ENCODE results near the gene CAND1.

Gene CAND1

DNA sequence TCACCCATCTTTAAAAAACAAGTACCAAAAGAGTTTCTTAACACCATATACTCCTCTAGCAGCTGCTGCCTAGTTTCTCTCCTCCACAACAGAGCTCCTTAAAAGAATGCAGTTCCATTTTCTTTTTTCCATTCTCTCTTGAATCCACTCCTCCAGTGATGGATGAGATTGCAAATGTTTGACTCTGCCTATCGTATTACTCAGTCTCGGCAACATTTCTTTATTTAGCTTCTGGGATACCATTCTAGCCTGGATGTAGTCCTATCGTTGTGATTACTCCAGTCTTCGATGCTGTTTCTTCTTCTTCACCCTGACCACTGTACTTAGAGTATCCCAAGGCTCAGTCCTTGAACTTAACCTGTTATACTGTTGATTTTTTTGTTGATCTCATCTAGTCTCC lies 30.8 kb downstream of the CAND1 start:
- H3K36me3 Mint-ChIP-seq = peaks cover 41% of the 10 kb centered on the region
- ATAC-seq (ENCODE audit: low read depth) (no peak), DNase-seq (ENCODE audit: low spot score in 2 of 2) (no peak)
- H3K9me3 Mint-ChIP-seq = no peaks in the 10 kb centered on the region
- no peak overlapping the region for H3K4me3 Mint-ChIP-seq
- peaks cover 8% of the 10 kb centered on the region for H3K4me1 Mint-ChIP-seq
- no peaks in the 10 kb centered on the region for H3K27me3 Mint-ChIP-seq
- H3K27ac Mint-ChIP-seq = peak overlapping the region; percentile 64

DNA sequence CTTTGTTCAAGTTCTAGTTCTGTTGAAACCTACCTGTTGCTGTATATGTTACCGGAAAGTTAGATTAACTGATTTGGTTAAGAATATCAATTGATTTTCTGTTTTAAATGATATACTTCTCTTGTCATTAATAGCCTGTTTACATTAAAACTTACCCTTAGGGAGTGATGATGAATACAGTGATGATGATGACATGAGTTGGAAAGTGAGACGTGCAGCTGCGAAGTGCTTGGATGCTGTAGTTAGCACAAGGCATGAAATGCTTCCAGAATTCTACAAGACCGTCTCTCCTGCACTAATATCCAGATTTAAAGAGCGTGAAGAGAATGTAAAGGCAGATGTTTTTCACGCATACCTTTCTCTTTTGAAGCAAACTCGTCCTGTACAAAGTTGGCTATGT lies 33.0 kb downstream of the CAND1 start:
- DNase-seq (ENCODE audit: low spot score in 2 of 2) (no peak), ATAC-seq (ENCODE audit: low read depth) (no peak)
- no peak overlapping the region for H3K27ac Mint-ChIP-seq
- peaks cover 6% of the 10 kb centered on the region for H3K4me1 Mint-ChIP-seq
- no peak overlapping the region for H3K4me3 Mint-ChIP-seq
- H3K9me3 Mint-ChIP-seq = no peaks in the 10 kb centered on the region
- peaks cover 35% of the 10 kb centered on the region for H3K36me3 Mint-ChIP-seq
- H3K27me3 Mint-ChIP-seq = no peaks in the 10 kb centered on the region

DNA sequence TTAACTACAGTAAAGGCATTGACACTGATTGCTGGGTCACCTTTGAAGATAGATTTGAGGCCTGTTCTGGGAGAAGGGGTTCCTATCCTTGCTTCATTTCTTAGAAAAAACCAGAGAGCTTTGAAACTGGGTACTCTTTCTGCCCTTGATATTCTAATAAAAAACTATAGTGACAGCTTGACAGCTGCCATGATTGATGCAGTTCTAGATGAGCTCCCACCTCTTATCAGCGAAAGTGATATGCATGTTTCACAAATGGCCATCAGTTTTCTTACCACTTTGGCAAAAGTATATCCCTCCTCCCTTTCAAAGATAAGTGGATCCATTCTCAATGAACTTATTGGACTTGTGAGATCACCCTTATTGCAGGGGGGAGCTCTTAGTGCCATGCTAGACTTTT lies 36.4 kb downstream of the CAND1 start:
- Mint-ChIP-seq H3K27ac (no peak overlapping the region), H3K27me3 (no peaks in the 10 kb centered on the region)

DNA sequence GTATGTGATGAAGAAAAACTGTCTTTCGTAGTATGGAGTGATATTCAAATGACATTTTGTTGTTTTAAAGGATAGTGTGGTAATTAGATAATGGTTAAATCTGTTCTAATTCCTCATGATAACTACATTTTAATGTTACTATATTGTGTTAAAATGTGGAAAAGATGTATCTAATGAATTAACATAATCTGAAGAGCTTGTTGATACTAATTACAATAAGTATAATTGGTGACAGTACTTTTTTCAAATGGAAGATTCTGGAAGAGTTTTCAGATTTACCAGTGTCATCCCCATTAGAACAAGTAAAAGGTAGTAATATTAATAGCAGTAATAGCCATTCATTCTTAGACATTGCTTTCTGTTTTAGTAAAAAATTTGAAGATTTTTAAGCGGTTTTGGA lies 37.6 kb downstream of the CAND1 start:
- no peak for ATAC-seq (ENCODE audit: low read depth)
- Mint-ChIP-seq H3K27ac (no peak overlapping the region), H3K4me1 (no peaks in the 10 kb centered on the region), H3K27me3 (no peaks in the 10 kb centered on the region), H3K9me3 (no peaks in the 10 kb centered on the region), H3K4me3 (no peak overlapping the region), H3K36me3 (peaks cover 37% of the 10 kb centered on the region)
- no peak for DNase-seq (ENCODE audit: low spot score in 2 of 2)

More for the DNA sequence above, 36.4 kb downstream of the CAND1 start:
- H3K36me3 Mint-ChIP-seq = peaks cover 38% of the 10 kb centered on the region
- H3K9me3 Mint-ChIP-seq = no peaks in the 10 kb centered on the region
- no peaks in the 10 kb centered on the region for H3K4me1 Mint-ChIP-seq
- no peak for ATAC-seq (ENCODE audit: low read depth)
- DNase-seq (ENCODE audit: low spot score in 2 of 2) = no peak
- H3K4me3 Mint-ChIP-seq = no peak overlapping the region

DNA sequence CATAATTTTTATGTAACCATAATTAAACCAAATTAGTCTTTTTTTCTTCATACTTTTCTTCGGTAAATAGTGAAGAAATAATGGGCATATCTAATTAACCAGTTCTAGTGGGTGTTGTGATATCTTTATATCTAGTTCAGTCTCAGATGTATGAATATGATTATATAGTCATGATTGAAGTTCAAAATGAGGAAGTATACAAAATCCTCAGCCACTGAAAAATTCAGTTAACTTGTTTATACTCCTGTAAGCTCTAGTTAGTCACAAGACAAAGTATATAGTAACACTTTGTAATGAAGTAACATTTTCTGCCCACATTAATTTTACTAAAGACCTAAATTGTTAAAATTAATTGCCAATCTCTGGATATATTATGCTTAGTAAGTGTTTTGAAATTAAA lies 46.5 kb downstream of the CAND1 start:
- Mint-ChIP-seq H3K4me3 (no peak overlapping the region), H3K9me3 (no peaks in the 10 kb centered on the region), H3K36me3 (peaks cover 15% of the 10 kb centered on the region), H3K27me3 (no peaks in the 10 kb centered on the region), H3K27ac (no peak overlapping the region), H3K4me1 (peaks cover 10% of the 10 kb centered on the region)
- DNase-seq (ENCODE audit: low spot score in 2 of 2) (no peak), ATAC-seq (ENCODE audit: low read depth) (no peak)

DNA sequence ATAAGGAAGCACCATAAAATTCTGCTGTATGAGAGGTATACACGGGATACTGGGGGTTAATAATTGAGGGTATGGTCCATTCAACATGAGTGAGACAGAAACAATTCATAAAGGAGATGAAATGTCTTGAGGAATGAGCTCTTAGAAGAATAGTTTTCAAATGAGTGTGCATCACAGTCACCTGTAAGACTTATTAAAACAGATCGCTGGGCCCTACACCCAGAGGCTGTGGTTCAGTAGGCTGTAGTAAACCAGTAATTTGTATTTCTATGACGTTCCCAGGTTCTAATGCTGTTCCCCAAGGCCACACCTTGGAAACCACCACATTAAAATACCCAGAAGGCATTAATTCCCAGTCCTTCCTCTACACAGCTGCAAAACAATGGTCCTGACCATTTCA lies 49.6 kb downstream of the CAND1 start:
- no peak for DNase-seq (ENCODE audit: low spot score in 2 of 2)
- ATAC-seq (ENCODE audit: low read depth) = no peak
- peaks cover 14% of the 10 kb centered on the region for H3K36me3 Mint-ChIP-seq
- peaks cover 16% of the 10 kb centered on the region for H3K4me1 Mint-ChIP-seq
- peaks cover 2% of the 10 kb centered on the region for H3K9me3 Mint-ChIP-seq
- H3K27me3 Mint-ChIP-seq = no peaks in the 10 kb centered on the region
- H3K4me3 Mint-ChIP-seq = no peak overlapping the region
- H3K27ac Mint-ChIP-seq = peak overlapping the region; percentile 32

DNA sequence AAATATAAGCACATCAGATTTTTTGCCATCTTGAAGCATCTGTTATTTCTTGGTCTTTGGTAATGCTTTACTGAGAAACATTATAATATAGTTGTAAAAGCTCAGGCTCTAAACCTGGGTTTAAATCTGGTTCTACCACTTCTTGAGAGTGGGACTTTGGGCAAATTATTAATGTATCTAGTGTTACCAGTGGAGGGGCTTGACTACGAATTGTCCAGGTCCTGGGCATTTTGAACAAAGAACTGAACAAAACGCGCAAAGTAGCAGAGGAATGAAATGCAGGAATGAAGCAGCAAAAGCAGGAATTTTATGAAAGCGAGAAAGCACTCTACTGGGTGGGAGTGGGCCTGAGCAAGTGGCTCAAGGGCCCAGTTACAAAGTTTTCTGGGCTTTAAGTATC lies 50.8 kb downstream of the CAND1 start:
- H3K4me3 Mint-ChIP-seq = no peak overlapping the region
- peaks cover 2% of the 10 kb centered on the region for H3K9me3 Mint-ChIP-seq
- peaks cover 14% of the 10 kb centered on the region for H3K36me3 Mint-ChIP-seq
- H3K4me1 Mint-ChIP-seq = peaks cover 16% of the 10 kb centered on the region
- DNase-seq (ENCODE audit: low spot score in 2 of 2) (no peak), ATAC-seq (ENCODE audit: low read depth) (no peak)
- no peaks in the 10 kb centered on the region for H3K27me3 Mint-ChIP-seq
- peak overlapping the region; percentile 84 for H3K27ac Mint-ChIP-seq

DNA sequence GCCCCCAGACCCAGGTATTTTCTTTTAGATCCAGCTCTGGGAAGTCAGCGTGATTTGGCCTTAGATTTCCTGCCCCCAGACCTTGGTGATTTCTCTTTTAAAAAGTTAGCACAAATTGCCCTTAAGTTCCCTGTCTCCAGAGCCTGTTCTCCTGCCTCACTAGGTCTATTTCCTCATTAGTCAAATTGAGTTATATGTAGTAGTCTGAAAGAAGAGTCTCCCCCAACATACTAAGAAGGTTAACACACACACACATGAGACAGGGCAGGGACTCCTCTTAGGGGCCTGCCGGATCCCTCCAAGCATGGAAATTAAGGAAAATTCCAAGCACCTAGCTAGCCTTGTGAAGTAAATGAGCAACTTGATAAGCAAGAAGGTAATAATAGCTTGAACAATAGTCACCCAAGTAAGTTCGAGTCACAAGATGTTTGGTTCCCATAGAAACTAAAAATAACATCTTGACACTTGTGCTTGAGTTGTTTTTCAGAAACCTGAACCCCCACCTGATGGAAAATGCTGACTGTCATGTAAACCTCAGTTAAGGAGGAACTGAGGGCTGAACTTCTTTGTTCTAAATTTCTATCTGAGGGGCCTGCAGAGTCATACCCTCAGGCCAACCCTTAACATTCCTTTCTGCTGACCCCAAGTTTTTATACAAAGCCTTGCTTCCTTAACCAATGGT lies 51.6 kb downstream of the CAND1 start:
- Mint-ChIP-seq H3K36me3 (peaks cover 14% of the 10 kb centered on the region), H3K4me1 (peaks cover 16% of the 10 kb centered on the region), H3K4me3 (no peak overlapping the region), H3K27me3 (no peaks in the 10 kb centered on the region), H3K9me3 (peaks cover 2% of the 10 kb centered on the region), H3K27ac (peak overlapping the region; percentile 84)
- ATAC-seq (ENCODE audit: low read depth) (peak; percentile 79), DNase-seq (ENCODE audit: low spot score in 2 of 2) (no peak)

DNA sequence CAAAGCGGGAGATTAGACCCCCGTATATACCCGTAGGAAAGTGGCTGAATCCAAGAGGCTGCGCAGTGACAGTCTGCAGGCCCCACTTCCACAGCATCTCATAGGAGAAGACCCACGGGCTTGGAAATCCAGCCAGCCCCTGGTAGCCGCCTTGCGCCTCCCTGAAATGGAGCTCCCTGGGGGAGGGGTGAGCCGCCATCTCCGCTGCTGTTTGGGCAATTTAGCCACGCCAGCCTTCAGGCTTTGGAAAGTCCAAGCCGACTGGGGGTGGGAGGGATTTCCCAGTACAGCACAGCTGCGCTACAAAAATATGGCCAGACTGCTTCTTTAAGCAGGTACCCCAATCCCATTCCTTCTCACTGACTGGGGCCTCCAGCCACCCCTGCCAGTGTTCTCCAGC lies 53.4 kb downstream of the CAND1 start:
- Mint-ChIP-seq H3K36me3 (peaks cover 13% of the 10 kb centered on the region), H3K27ac (no peak overlapping the region), H3K9me3 (peaks cover 2% of the 10 kb centered on the region), H3K4me1 (peaks cover 16% of the 10 kb centered on the region), H3K27me3 (no peaks in the 10 kb centered on the region), H3K4me3 (no peak overlapping the region)
- ATAC-seq (ENCODE audit: low read depth) (no peak), DNase-seq (ENCODE audit: low spot score in 2 of 2) (no peak)

DNA sequence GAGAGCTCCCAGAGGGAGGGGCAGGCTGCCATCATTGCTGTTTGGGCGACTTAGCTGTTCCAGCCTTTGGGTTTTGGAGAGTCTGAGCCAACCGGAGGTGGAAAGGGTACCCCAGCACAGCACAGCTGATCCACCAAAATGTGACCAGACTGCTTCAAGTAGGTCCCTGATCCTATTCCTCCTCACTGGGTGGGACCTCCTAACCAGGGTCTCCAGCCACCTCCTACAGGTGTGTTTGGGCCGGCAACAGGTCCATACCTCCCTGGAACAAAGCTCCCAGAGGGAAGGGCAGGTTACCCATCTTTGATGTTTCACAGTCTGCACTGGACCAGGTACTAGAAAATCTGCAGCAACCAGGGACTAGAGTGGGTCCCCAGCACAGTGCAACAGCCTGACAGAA lies 53.8 kb downstream of the CAND1 start:
- peaks cover 16% of the 10 kb centered on the region for H3K4me1 Mint-ChIP-seq
- ATAC-seq (ENCODE audit: low read depth) = no peak
- H3K9me3 Mint-ChIP-seq = peaks cover 2% of the 10 kb centered on the region
- H3K27me3 Mint-ChIP-seq = no peaks in the 10 kb centered on the region
- peaks cover 11% of the 10 kb centered on the region for H3K36me3 Mint-ChIP-seq
- DNase-seq (ENCODE audit: low spot score in 2 of 2) = no peak
- no peak overlapping the region for H3K4me3 Mint-ChIP-seq
- H3K27ac Mint-ChIP-seq = no peak overlapping the region

DNA sequence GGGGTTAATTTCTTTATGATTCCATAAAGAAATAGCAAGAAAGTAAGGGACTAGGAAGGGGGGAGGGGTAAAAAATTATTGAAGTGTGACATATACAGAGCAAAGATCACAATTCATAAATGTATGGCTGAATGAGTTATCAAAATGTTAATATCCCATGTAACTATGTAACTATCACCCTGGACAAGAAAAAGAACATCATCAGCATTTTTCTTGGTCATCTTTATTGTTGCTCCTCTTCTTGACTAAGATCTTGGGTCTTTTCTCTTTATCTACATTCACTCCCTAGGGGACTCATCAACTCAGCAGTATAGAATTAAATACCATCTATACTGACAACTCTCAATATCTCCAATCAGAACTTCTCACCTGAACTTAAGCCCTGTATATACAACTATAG lies 57.5 kb downstream of the CAND1 start:
- H3K27ac Mint-ChIP-seq = no peak overlapping the region
- peaks cover 5% of the 10 kb centered on the region for H3K36me3 Mint-ChIP-seq
- H3K4me1 Mint-ChIP-seq = peaks cover 3% of the 10 kb centered on the region
- ATAC-seq (ENCODE audit: low read depth) (no peak), DNase-seq (ENCODE audit: low spot score in 2 of 2) (no peak)
- H3K27me3 Mint-ChIP-seq = no peaks in the 10 kb centered on the region
- no peak overlapping the region for H3K4me3 Mint-ChIP-seq
- H3K9me3 Mint-ChIP-seq = peaks cover 5% of the 10 kb centered on the region

DNA sequence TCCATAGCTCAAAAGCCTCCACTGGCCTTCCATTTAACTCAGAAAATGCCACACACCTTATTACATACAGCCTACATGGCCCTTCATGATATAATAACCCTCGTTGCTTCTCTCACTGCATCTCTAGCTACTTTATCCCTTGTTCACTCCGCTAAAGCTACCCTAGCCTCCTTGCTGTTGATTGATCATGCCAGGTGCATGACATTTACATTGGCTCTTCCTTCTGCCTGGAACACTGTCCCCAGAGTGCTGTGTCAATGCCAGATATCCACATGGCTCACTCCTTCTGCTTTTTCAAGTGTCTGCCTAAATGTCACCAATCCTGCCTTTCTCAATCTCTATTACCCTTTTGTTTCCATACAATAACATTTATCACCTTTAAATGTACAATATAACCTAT lies 58.3 kb downstream of the CAND1 start:
- no peaks in the 10 kb centered on the region for H3K36me3 Mint-ChIP-seq
- peak overlapping the region; percentile 3 for H3K27ac Mint-ChIP-seq
- H3K27me3 Mint-ChIP-seq = no peaks in the 10 kb centered on the region
- peaks cover 3% of the 10 kb centered on the region for H3K4me1 Mint-ChIP-seq
- no peak for DNase-seq (ENCODE audit: low spot score in 2 of 2)
- no peak for ATAC-seq (ENCODE audit: low read depth)
- H3K9me3 Mint-ChIP-seq = peaks cover 3% of the 10 kb centered on the region
- H3K4me3 Mint-ChIP-seq = no peak overlapping the region

DNA sequence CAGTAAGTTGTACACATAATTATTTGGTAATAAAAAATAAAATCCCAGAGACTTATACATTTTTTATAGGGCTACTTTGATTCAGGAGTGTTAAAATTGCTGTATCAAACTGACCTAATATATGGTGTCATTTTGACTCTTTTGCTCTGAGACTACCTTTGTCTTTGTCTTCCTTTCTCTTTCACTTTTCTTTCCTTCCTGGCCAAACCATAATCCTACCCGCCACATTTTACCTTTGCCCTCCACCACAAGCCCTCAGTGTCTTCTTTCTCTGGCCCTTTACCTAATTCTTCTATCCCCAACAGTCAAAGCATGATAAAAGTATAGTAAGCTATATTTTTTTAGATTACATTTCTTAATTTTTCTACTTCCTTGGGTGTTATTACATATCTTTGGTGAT lies 62.0 kb downstream of the CAND1 start:
- Mint-ChIP-seq H3K27me3 (no peaks in the 10 kb centered on the region), H3K27ac (no peak overlapping the region), H3K36me3 (no peaks in the 10 kb centered on the region), H3K9me3 (peaks cover 3% of the 10 kb centered on the region), H3K4me3 (no peak overlapping the region), H3K4me1 (peaks cover 3% of the 10 kb centered on the region)
- no peak for DNase-seq (ENCODE audit: low spot score in 2 of 2)
- no peak for ATAC-seq (ENCODE audit: low read depth)

DNA sequence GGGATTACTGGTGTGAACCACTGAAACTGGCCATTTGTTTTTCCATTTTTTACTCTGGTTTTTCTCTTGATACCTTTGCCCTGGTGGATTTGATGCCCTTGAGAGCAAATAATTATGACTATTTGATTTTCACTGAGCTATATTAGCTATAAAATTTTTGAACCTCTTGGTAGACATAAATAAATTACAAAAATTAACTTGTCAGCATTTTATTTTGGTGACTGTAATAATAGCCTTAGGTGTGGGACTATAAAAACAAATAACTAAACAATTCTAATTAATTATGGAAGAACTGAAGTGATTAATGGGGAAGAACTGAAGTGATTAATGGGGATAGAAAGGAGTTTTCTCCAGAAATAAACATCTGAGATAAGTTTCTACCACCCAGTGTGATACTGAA lies 62.7 kb downstream of the CAND1 start:
- DNase-seq (ENCODE audit: low spot score in 2 of 2) (no peak), ATAC-seq (ENCODE audit: low read depth) (no peak)
- Mint-ChIP-seq H3K9me3 (peaks cover 3% of the 10 kb centered on the region), H3K27me3 (no peaks in the 10 kb centered on the region), H3K36me3 (no peaks in the 10 kb centered on the region), H3K4me1 (peaks cover 3% of the 10 kb centered on the region), H3K27ac (no peak overlapping the region), H3K4me3 (no peak overlapping the region)

DNA sequence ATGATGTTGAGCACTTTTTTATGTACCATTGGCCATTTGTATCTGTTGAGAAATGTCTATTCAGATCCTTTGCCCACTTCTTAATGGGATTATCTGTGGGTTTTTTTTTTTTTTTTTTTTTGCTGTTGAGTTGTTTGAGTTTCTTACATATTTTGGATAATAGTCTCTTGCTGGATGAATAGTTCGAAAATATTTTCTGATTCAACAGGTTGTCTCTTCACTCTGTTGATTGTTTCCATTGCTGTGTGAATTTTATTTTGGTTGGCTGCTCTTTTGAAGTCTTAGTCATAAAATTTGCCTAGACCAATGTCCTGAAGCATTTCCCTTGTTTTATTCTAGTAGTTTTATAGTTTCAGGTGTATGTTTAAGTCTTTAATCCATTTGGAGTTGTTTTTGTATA lies 64.5 kb downstream of the CAND1 start:
- no peak for ATAC-seq (ENCODE audit: low read depth)
- H3K9me3 Mint-ChIP-seq = peaks cover 9% of the 10 kb centered on the region

More for the DNA sequence above, 64.5 kb downstream of the CAND1 start:
- H3K27me3 Mint-ChIP-seq = no peaks in the 10 kb centered on the region
- no peak overlapping the region for H3K27ac Mint-ChIP-seq
- H3K4me1 Mint-ChIP-seq = peaks cover 3% of the 10 kb centered on the region
- H3K4me3 Mint-ChIP-seq = no peak overlapping the region
- DNase-seq (ENCODE audit: low spot score in 2 of 2) = no peak
- H3K36me3 Mint-ChIP-seq = peaks cover 5% of the 10 kb centered on the region

All from memory B cell (primary cell).